OCI-LY1 (cell line): Measurements from ENCODE around the gene CYFIP1.

Experiments used
- H2AFZ ChIP-seq: fragments of 200-600 bp; sonication (generic), shearing (Covaris generic); 2 replicates; pipeline ENCODE4 v1.6.0; 2014; ENCODE audit warnings: antibody characterized with exemption, mild to moderate bottlenecking, low read length
- H3F3A ChIP-seq: fragments of 200-600 bp; sonication (generic), shearing (Covaris generic); 2 replicates; pipeline ENCODE4 v1.6.0; 2014; ENCODE audit warnings: mild to moderate bottlenecking, antibody characterized with exemption, low read length, moderate library complexity; ENCODE audit not compliant: insufficient read depth
- H3K27ac ChIP-seq: fragments of 200-600 bp; sonication (generic); 2 replicates; pipeline ENCODE4 v1.5.1; 2014; ENCODE audit warnings: low read length, mixed run types, mild to moderate bottlenecking, low read depth; ENCODE audit not compliant: poor library complexity, severe bottlenecking
- H3K27me3 ChIP-seq: fragments of 200-600 bp; sonication (generic); 2 replicates; pipeline ENCODE4 v1.6.0; 2014; ENCODE audit warnings: antibody characterized with exemption, mild to moderate bottlenecking, low read length, moderate library complexity; ENCODE audit not compliant: insufficient read depth
- H3K36me3 ChIP-seq: fragments of 200-600 bp; sonication (generic); 2 replicates; pipeline ENCODE4 v1.6.1; 2014; ENCODE audit warnings: mild to moderate bottlenecking, antibody characterized with exemption, low read length, moderate library complexity, mixed read lengths; ENCODE audit not compliant: insufficient read depth
- H3K4me1 ChIP-seq: fragments of 200-600 bp; sonication (generic); 2 replicates; pipeline ENCODE4 v1.5.1; 2014; ENCODE audit warnings: mild to moderate bottlenecking, low read length, moderate library complexity; ENCODE audit not compliant: insufficient read depth, severe bottlenecking
- H3K4me2 ChIP-seq: fragments of 200-600 bp; sonication (generic), shearing (Covaris generic); 2 replicates; pipeline ENCODE4 v1.6.1; 2014; ENCODE audit warnings: low read length
- H3K4me3 ChIP-seq: fragments of 200-600 bp; sonication (generic); 2 replicates; pipeline ENCODE4 v1.5.1; 2014; ENCODE audit warnings: low read length, low read depth, mild to moderate bottlenecking, mixed read lengths; ENCODE audit not compliant: poor library complexity, severe bottlenecking
- H3K79me2 ChIP-seq: fragments of 200-600 bp; shearing (Covaris generic); 2 replicates; pipeline ENCODE4 v1.6.1; 2016; ENCODE audit warnings: mixed run types, low read length, mixed read lengths; ENCODE audit not compliant: insufficient read depth
- H3K9ac ChIP-seq: fragments of 200-600 bp; sonication (generic), shearing (Covaris generic); 2 replicates; pipeline ENCODE4 v1.6.1; 2014; ENCODE audit warnings: mild to moderate bottlenecking, low read length, mixed read lengths
- H3K9me2 ChIP-seq: fragments of 200-600 bp; sonication (generic), shearing (Covaris generic); 2 replicates; pipeline ENCODE4 v1.6.1; 2014; ENCODE audit warnings: low read depth, mild to moderate bottlenecking, low read length, mixed read lengths
- H3K9me3 ChIP-seq: fragments of 200-600 bp; shearing (Covaris generic); 2 replicates; pipeline ENCODE4 v1.6.1; 2014; ENCODE audit warnings: low read length, mixed read lengths
- H4K20me1 ChIP-seq: fragments of 200-600 bp; sonication (generic), shearing (Covaris generic); 2 replicates; pipeline ENCODE4 v1.6.0; 2016; ENCODE audit warnings: mild to moderate bottlenecking, low read length; ENCODE audit not compliant: insufficient read depth
- CTCF ChIP-seq: fragments of 200-600 bp; sonication (generic), shearing (Covaris generic); IDR thresholded peaks from 2 replicates; pipeline ENCODE4 v1.5.1; 2017; ENCODE audit warnings: mild to moderate bottlenecking, antibody characterized with exemption, low read length, moderate library complexity, mixed read lengths
- EZH2 ChIP-seq: fragments of 200-600 bp; sonication (generic), shearing (Covaris generic); IDR thresholded peaks from 2 replicates; pipeline ENCODE4 v1.8.0; 2017; ENCODE audit warnings: borderline replicate concordance, mixed run types, mild to moderate bottlenecking, antibody characterized with exemption, low read length, moderate library complexity, mixed read lengths

The CYFIP1 gene

GRCh38 chr15:22956257-22956977, 23.8 kb downstream of the CYFIP1 start:
- Histone ChIP-seq H3K36me3 (no peaks in the 10 kb centered on the region), H2AFZ (no peak overlapping the region), H3K4me3 (no peak overlapping the region), H3K27me3 (peaks cover 4% of the 10 kb centered on the region; the same call in 1 of the 2 replicates), H4K20me1 (no peaks in the 10 kb centered on the region), H3K9me2 (no peaks in the 10 kb centered on the region), H3K9me3 (no peaks in the 10 kb centered on the region), H3K9ac (no peak overlapping the region), H3K4me2 (no peak overlapping the region), H3K4me1 (no peaks in the 10 kb centered on the region), H3F3A (no peaks in the 10 kb centered on the region), H3K27ac (no peak overlapping the region), H3K79me2 (no peaks in the 10 kb centered on the region)
- no peak for TF ChIP-seq CTCF
- TF ChIP-seq EZH2, result no peak

- Histone ChIP-seq H3K4me2 (no peak overlapping the region), H3K4me3 (no peak overlapping the region), H3K27me3 (peaks cover 4% of the 10 kb centered on the region; the same call in 1 of the 2 replicates), H3K36me3 (no peaks in the 10 kb centered on the region), H3F3A (no peaks in the 10 kb centered on the region), H3K9me3 (no peaks in the 10 kb centered on the region), H3K9ac (no peak overlapping the region), H2AFZ (no peak overlapping the region), H3K27ac (no peak overlapping the region), H3K79me2 (no peaks in the 10 kb centered on the region), H4K20me1 (no peaks in the 10 kb centered on the region), H3K9me2 (no peaks in the 10 kb centered on the region), H3K4me1 (no peaks in the 10 kb centered on the region)
- TF ChIP-seq EZH2 (no peak), CTCF (no peak)
Measured at GRCh38 chr15:22955544-22956119, 24.5 kb downstream of the CYFIP1 start.

GRCh38 chr15:22954798-22955543, 25.2 kb downstream of the CYFIP1 start:
- no peak overlapping the region for H3K4me2 ChIP-seq
- TF ChIP-seq CTCF (no peak), EZH2 (no peak)

More at GRCh38 chr15:22954798-22955543, 25.2 kb downstream of the CYFIP1 start:
- Histone ChIP-seq H4K20me1 (no peaks in the 10 kb centered on the region), H3K9me3 (no peaks in the 10 kb centered on the region), H3F3A (no peaks in the 10 kb centered on the region), H3K4me3 (no peak overlapping the region), H3K79me2 (no peaks in the 10 kb centered on the region), H3K9ac (no peak overlapping the region), H3K36me3 (no peaks in the 10 kb centered on the region), H3K4me1 (no peaks in the 10 kb centered on the region), H2AFZ (no peak overlapping the region), H3K9me2 (no peaks in the 10 kb centered on the region), H3K27me3 (peaks cover 4% of the 10 kb centered on the region; the same call in 1 of the 2 replicates), H3K27ac (no peak overlapping the region)
